GM12878 (cell line): Measurements from ENCODE around the gene ADAMTS2. TPM values are rescaled to one million over a fixed set of nuclear protein-coding genes. Genes with fewer than 3 reads are reported as not detected.

Source experiments
- ATAC-seq: fragments of 200-7000 bp; cut with Tn5 transposase; 3 replicates; pipeline ENCODE4 v1.9.1; 2020; ENCODE audit warnings: mild to moderate bottlenecking, moderate library complexity
- BruUV-seq: library from RNA; stranded (reverse); fragments of 400-500 nt; replicated peaks from 2 replicates; lab custom pipeline; 2021; lab: Mats Ljungman, UMichigan
- CTCF ChIA-PET: fragments of 300-600 bp; sonication (Branson Sonifier 250); formaldehyde crosslinking; extraction: SDS; loops from one replicate; lab custom pipeline; 2021; ENCODE audit warnings: inconsistent platforms; lab: Yijun Ruan, JAX
- POLR2A ChIA-PET: fragments of 350-600 bp; formaldehyde crosslinking; extraction: SDS; loops from one replicate; lab custom pipeline; 2021; ENCODE audit warnings: inconsistent platforms; lab: Charles Lee
- RAD21 ChIA-PET: fragments of 300-600 bp; sonication (Branson Sonifier 250); formaldehyde crosslinking; loops from one replicate; lab custom pipeline; 2023; ENCODE audit warnings: antibody characterized with exemption; ENCODE audit not compliant: unreplicated experiment; lab: Charles Lee
- SMC1A ChIA-PET: fragments of 300-600 bp; sonication (Branson Sonifier 250); formaldehyde crosslinking; loops from one replicate; lab custom pipeline; 2023; ENCODE audit not compliant: unreplicated experiment, uncharacterized antibody; lab: Charles Lee
- DNase-seq: peaks from one replicate; pipeline ENCODE4 v3.0.0-alpha.2; 2011; ENCODE audit warnings: low read depth, low spot score
- FAIRE-seq: peaks from 3 replicates; lab custom pipeline; 2011; peaks lifted over from hg19 to GRCh38; lab: Jason Lieb, UNC
- H2AFZ ChIP-seq: 2 replicates; pipeline ENCODE4 v1.6.0; 2011; ENCODE audit warnings: low read depth, low read length, control low read depth; ENCODE audit not compliant: control insufficient read depth
- H3K27ac ChIP-seq: 2 replicates; pipeline ENCODE4 v1.5.1; 2011; ENCODE audit warnings: control low read depth; ENCODE audit not compliant: control insufficient read depth, insufficient read depth
- H3K27me3 ChIP-seq, 2 experiments: replicated peaks in 1 of 2; 2 replicates each; pipeline versions ENCODE4 v1.6.0 to v1.6.1; 2011; ENCODE audit warnings: low read length in 1 of 2; ENCODE audit not compliant: control insufficient read depth in 2 of 2, insufficient read depth in 2 of 2
- H3K36me3 ChIP-seq, 2 experiments: 2 replicates each; pipeline ENCODE4 v1.5.1; 2011; ENCODE audit warnings: low read length in 1 of 2; ENCODE audit not compliant: control insufficient read depth in 2 of 2, insufficient read depth in 2 of 2
- H3K4me1 ChIP-seq: 2 replicates; pipeline ENCODE4 v1.6.1; 2011; ENCODE audit warnings: mild to moderate bottlenecking, low read length, moderate library complexity, mixed read lengths; ENCODE audit not compliant: control insufficient read depth, insufficient read depth
- H3K4me2 ChIP-seq: 2 replicates; pipeline ENCODE4 v1.6.0; 2011; ENCODE audit warnings: control low read depth; ENCODE audit not compliant: control insufficient read depth, insufficient read depth
- H3K4me3 ChIP-seq: fragments of 200-600 bp; sonication (generic); 2 replicates; pipeline ENCODE4 v1.5.1; 2016
- H3K79me2 ChIP-seq: 2 replicates; pipeline ENCODE4 v1.6.0; 2011; ENCODE audit warnings: low read length; ENCODE audit not compliant: control insufficient read depth, insufficient read depth
- H3K9ac ChIP-seq: 2 replicates; pipeline ENCODE4 v1.8.0; 2011; ENCODE audit warnings: low read length, control low read depth, mixed read lengths; ENCODE audit not compliant: control insufficient read depth, insufficient read depth
- H3K9me3 ChIP-seq: replicated peaks from 3 replicates; pipeline ENCODE4 v1.5.1; 2011; ENCODE audit warnings: mild to moderate bottlenecking, low read length; ENCODE audit not compliant: control insufficient read depth, insufficient read depth
- H4K20me1 ChIP-seq: 2 replicates; pipeline ENCODE4 v1.6.0; 2011; ENCODE audit not compliant: control insufficient read depth, insufficient read depth
- CHD2 ChIP-seq: IDR thresholded peaks from 2 replicates; pipeline ENCODE4 v1.6.1; 2011; ENCODE audit warnings: low read depth, low read length, improper control_type of control experiment, borderline replicate concordance
- DPF2 ChIP-seq: fragments of 450-650 bp; IDR thresholded peaks from 2 replicates; pipeline ENCODE4 v1.6.1; 2017; ENCODE audit warnings: mild to moderate bottlenecking
- FOS ChIP-seq: IDR thresholded peaks from 3 replicates; pipeline ENCODE4 v1.6.1; 2011; ENCODE audit warnings: borderline replicate concordance; ENCODE audit not compliant: insufficient read length; ENCODE audit errors: extremely low read depth
- FOXM1 ChIP-seq: IDR thresholded peaks from 2 replicates; pipeline ENCODE4 v1.6.1; 2012; ENCODE audit warnings: low read depth, mild to moderate bottlenecking, inconsistent platforms, low read length, moderate library complexity
- GATAD2B ChIP-seq: fragments of 450-650 bp; conservative IDR thresholded peaks from 2 replicates; pipeline ENCODE4 v1.6.1; 2017; ENCODE audit warnings: low read depth, mild to moderate bottlenecking, moderate library complexity
- IRF4 ChIP-seq: IDR thresholded peaks from 2 replicates; pipeline ENCODE4 v1.6.1; 2011; ENCODE audit warnings: low read depth, low read length
- POLR2AphosphoS2 ChIP-seq: IDR thresholded peaks from 2 replicates; pipeline ENCODE4 v1.6.1; 2011; ENCODE audit warnings: low read depth, mild to moderate bottlenecking, low read length, improper control_type of control experiment, moderate library complexity
- WRNIP1 ChIP-seq: IDR thresholded peaks from 2 replicates; pipeline ENCODE4 v1.6.1; 2011; ENCODE audit warnings: low read depth, low read length, improper control_type of control experiment, borderline replicate concordance
- WGBS: methylation state at CpG from one replicate; pipeline ENCODE4 v1.1.6; 2016; ENCODE audit warnings: low lambda C conversion rate; ENCODE audit not compliant: insufficient replicate concordance, insufficient coverage; ENCODE audit errors: missing lambda C conversion rate; 5-methylcytosine and 5-hydroxymethylcytosine counted together
- in situ Hi-C: fragments of 300-500 bp; cut with MboI; formaldehyde crosslinking; loops from 9 replicates; pipeline ENCODE4 v1.14.3; 2018; ENCODE audit warnings: mixed read lengths
- intact Hi-C: fragments of 100-400 bp; cut with micrococcal nuclease; formaldehyde crosslinking; loops from one replicate; pipeline ENCODE4 v1.14.2; 2022; ENCODE audit not compliant: unreplicated experiment
- polyA plus RNA-seq, 11 experiments: library from polyadenylated mRNA; depleted of rRNA in 4 of 11; unstranded in 6 of 11; stranded (reverse) in 5 of 11; fragments of >200 nt; fragmentation: Nextera tagmentation in 4 of 11; fragmentation: Illumina TruSeq in 1 of 11; extraction: Ambion mirVana in 4 of 11; extraction: Trizol in 1 of 11; gene quantifications; 1 replicate in 1 of 11; 2 replicates in 10 of 11; pipeline versions ENCODE4 v1.2.1 to v1.2.3, GENCODE V29; 2011 to 2016; ENCODE audit warnings: inconsistent platforms in 2 of 11, missing spikeins in 2 of 11, low read depth in 1 of 11
- total RNA-seq, 4 experiments: library from RNA; depleted of rRNA in 3 of 4; stranded (reverse); fragments of >200 nt in 3 of 4; fragmentation: Illumina TruSeq in 1 of 4; extraction: Trizol in 1 of 4; gene quantifications; 2 replicates each; pipeline versions ENCODE4 v1.2.1 to v1.2.3, GENCODE V29; 2013 to 2021
- TF ChIP-seq, protein P1 (sequence below): fragments of 450-650 bp; IDR thresholded peaks from 2 replicates; pipeline ENCODE4 v1.6.1; 2014; ENCODE audit warnings: mild to moderate bottlenecking

ADAMTS2 gene
- total and polyA plus RNA-seq, 10 of the 15 experiments (the other 5 are each of a cell fraction or from before 2014, with no cell fraction given) = 0.03 to 0.05 TPM; not detected in 8

DNA sequence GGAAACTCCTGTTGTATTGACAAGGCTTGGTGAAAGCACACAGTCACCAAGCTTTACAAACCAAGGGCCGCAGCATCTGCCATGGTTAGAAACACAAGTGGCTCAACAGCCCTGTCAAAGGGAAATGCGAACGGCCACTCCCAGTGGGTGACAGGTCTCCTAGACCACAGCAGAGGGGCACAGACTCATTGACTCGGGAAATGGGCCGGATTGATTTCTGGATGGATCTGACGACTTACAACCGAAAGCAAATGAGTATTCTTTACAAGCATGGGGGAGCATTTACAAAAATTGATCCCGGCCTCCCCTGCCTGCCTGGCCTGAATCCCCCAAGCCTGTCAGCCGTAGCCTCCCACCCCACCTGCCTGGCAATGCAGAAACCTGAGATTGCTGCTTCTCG is 48.2 kb downstream of the ADAMTS2 start:
- Histone ChIP-seq H3K9ac (no peak overlapping the region), H3K27me3 (no peaks in the 10 kb centered on the region), H2AFZ (no peak overlapping the region), H3K36me3 (no peaks in the 10 kb centered on the region), H3K4me1 (no peaks in the 10 kb centered on the region), H3K9me3 (no peaks in the 10 kb centered on the region; the same call in 1 of the 3 replicates), H4K20me1 (no peaks in the 10 kb centered on the region), H3K4me2 (no peak overlapping the region), H3K27ac (no peak overlapping the region), H3K79me2 (no peaks in the 10 kb centered on the region), H3K4me3 (no peak overlapping the region)
- no peak for TF ChIP-seq FOS
- ATAC-seq = no peak
- no TSS peak for BruUV-seq
- in situ Hi-C loops (no loop called here), intact Hi-C loops (no loop called here)
- FAIRE-seq = no peak
- ChIA-PET RAD21 (no interaction called here), CTCF (no interaction called here), POLR2A (no interaction called here), SMC1A (no interaction called here)
- 45% methylated on average over 10 of the region's 10 CpGs for WGBS
- DNase-seq = no peak

DNA sequence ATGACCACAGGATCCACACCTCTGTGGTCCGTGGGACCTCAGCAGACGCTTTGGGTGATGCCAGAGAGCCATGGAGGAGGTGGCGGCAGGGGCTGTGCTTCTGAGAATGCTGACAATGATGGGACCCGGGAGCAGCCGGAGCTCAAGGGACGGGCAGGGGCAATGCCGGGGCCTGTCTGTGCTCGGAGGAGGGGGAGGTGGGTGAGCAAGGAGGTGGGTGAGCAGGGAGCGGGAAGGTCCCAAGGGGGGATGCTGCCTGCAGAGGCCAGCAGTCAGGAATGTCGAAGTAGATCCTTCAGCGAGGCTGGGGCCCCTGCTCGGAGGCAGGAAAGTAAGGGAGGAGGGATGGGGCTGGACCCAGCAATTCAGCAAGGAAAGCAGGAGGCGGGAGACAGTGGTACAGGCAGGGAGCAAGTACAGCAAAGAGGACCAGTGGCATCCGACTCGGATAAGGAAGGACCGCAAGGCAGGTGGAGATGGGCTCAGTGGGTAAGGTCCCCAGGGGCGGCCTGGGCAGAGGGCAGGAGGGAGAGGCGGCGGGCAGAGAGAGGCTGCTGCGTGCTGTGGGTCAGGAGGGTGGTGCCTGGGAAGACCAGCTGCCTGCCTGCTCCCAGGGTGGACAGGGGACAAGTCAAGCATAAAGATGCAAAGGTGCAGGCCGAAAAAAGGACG is 49.0 kb downstream of the ADAMTS2 start:
- Histone ChIP-seq H3K4me2 (no peak overlapping the region), H3K9ac (no peak overlapping the region), H3K27me3 (no peaks in the 10 kb centered on the region), H4K20me1 (no peaks in the 10 kb centered on the region), H3K27ac (no peak overlapping the region), H3K36me3 (no peaks in the 10 kb centered on the region), H2AFZ (no peak overlapping the region), H3K79me2 (no peaks in the 10 kb centered on the region), H3K9me3 (no peaks in the 10 kb centered on the region; the same call in 1 of the 3 replicates), H3K4me3 (no peak overlapping the region), H3K4me1 (no peaks in the 10 kb centered on the region)
- DNase-seq (no peak), ATAC-seq (no peak), FAIRE-seq (no peak)
- ChIA-PET CTCF (no interaction called here), POLR2A (no interaction called here), RAD21 (no interaction called here), SMC1A (no interaction called here)
- whole genome bisulfite sequencing = 45% methylated on average over 19 of the region's 22 CpGs
- no TSS peak for BruUV-seq
- in situ Hi-C loops (no loop called here), intact Hi-C loops (no loop called here)
- TF ChIP-seq POLR2AphosphoS2 (no peak), DPF2 (no peak), WRNIP1 (no peak), IRF4 (no peak), GATAD2B (no peak), CHD2 (no peak), FOXM1 (no peak)
- TF ChIP-seq, protein P1, sequence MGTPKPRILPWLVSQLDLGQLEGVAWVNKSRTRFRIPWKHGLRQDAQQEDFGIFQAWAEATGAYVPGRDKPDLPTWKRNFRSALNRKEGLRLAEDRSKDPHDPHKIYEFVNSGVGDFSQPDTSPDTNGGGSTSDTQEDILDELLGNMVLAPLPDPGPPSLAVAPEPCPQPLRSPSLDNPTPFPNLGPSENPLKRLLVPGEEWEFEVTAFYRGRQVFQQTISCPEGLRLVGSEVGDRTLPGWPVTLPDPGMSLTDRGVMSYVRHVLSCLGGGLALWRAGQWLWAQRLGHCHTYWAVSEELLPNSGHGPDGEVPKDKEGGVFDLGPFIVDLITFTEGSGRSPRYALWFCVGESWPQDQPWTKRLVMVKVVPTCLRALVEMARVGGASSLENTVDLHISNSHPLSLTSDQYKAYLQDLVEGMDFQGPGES = no peak
